ENCODE measurements around the gene ZKSCAN7.

- TF ChIP-seq CTCF (conservative IDR thresholded peaks at IDR 0.05) (no peak), EZH2 (IDR thresholded peaks at IDR 0.05; ENCODE audit: low read depth) (no peak)
Observed at GRCh38 chr3:44554626-44555592, at the start of gene ZKSCAN7.
